CD14-positive monocyte (primary cell): ENCODE measurements around the gene TOX3. TPM values are rescaled to one million over a fixed set of nuclear protein-coding genes. Genes with fewer than 3 reads are reported as not detected.

Experiments
- DNase-seq, 3 donors: peaks; one replicate each; pipeline ENCODE4 v3.0.0-alpha.2; 2011 to 2022
- H2AFZ ChIP-seq: 2 replicates; pipeline ENCODE4 v1.6.0; 2012; ENCODE audit warnings: mild to moderate bottlenecking, low read depth, low read length, inconsistent platforms; ENCODE audit not compliant: insufficient read depth, poor library complexity, severe bottlenecking
- H3K27ac ChIP-seq, 2 donors: 1 replicate in 1 of 2; 2 replicates in 1 of 2; pipeline ENCODE4 v1.5.1; 2012 to 2013; ENCODE audit warnings: low read length in 2 of 2, control low read depth in 1 of 2, inconsistent platforms in 1 of 2, low read depth in 1 of 2, mild to moderate bottlenecking in 1 of 2
- H3K27me3 ChIP-seq, 2 donors: one replicate each; pipeline versions ENCODE4 v1.6.0 to v1.6.1; 2011 to 2013; ENCODE audit warnings: low read length in 2 of 2; ENCODE audit not compliant: control insufficient read depth in 2 of 2, insufficient read depth in 2 of 2
- H3K36me3 ChIP-seq, 2 donors: replicated peaks in 1 of 2; 1 replicate in 1 of 2; 2 replicates in 1 of 2; pipeline versions ENCODE4 v1.5.1 to v1.6.1; 2012 to 2013; ENCODE audit warnings: low read length in 2 of 2, control low read depth in 1 of 2, inconsistent platforms in 1 of 2, mild to moderate bottlenecking in 1 of 2; ENCODE audit not compliant: insufficient read depth in 2 of 2, control insufficient read depth in 1 of 2
- H3K4me1 ChIP-seq, 2 donors: 1 replicate in 1 of 2; 2 replicates in 1 of 2; pipeline versions ENCODE4 v1.5.1 to v1.6.1; 2012 to 2013; ENCODE audit warnings: low read length in 2 of 2, control low read depth in 1 of 2, inconsistent platforms in 1 of 2, mild to moderate bottlenecking in 1 of 2, moderate library complexity in 1 of 2; ENCODE audit not compliant: insufficient read depth in 2 of 2, control insufficient read depth in 1 of 2
- H3K4me2 ChIP-seq: replicated peaks from 2 replicates; pipeline ENCODE3; 2012; ENCODE audit warnings: low read length, moderate library complexity, mild to moderate bottlenecking; ENCODE audit not compliant: poor library complexity, severe bottlenecking; ENCODE audit errors: extremely low read depth
- H3K4me3 ChIP-seq, 3 experiments: fragments of 200-600 bp in 1 of 3; sonication (generic) in 1 of 3; replicated peaks in 1 of 3; 1 replicate in 2 of 3; 2 replicates in 1 of 3; pipeline ENCODE4 v1.5.1; 2011 to 2013; ENCODE audit warnings: low read length in 3 of 3, mild to moderate bottlenecking in 3 of 3, control low read depth in 2 of 3, low read depth in 2 of 3, inconsistent platforms in 1 of 3, moderate library complexity in 1 of 3
- H3K79me2 ChIP-seq: 2 replicates; pipeline ENCODE4 v1.6.0; 2012; ENCODE audit warnings: mild to moderate bottlenecking, control low read depth, inconsistent platforms, low read length, moderate library complexity; ENCODE audit not compliant: insufficient read depth
- H3K9ac ChIP-seq: 2 replicates; pipeline ENCODE4 v1.6.0; 2017; ENCODE audit warnings: low read length, mild to moderate bottlenecking; ENCODE audit not compliant: insufficient read depth, poor library complexity, severe bottlenecking
- H3K9me3 ChIP-seq, 2 donors: replicated peaks in 1 of 2; 1 replicate in 1 of 2; 2 replicates in 1 of 2; pipeline versions ENCODE4 v1.5.1 to v1.6.1; 2012 to 2013; ENCODE audit warnings: low read length in 2 of 2, control low read depth in 1 of 2; ENCODE audit not compliant: control insufficient read depth in 1 of 2, insufficient read depth in 1 of 2
- H4K20me1 ChIP-seq: 2 replicates; pipeline ENCODE4 v1.6.0; 2012; ENCODE audit warnings: mild to moderate bottlenecking, low read length, control low read depth, moderate library complexity; ENCODE audit not compliant: insufficient read depth
- H3K27ac Mint-ChIP-seq, 7 donors: one replicate each; pipeline ENCODE4 v1.8.0; 2020; ENCODE audit warnings: mild to moderate bottlenecking in 7 of 7, mixed read lengths in 7 of 7, moderate library complexity in 6 of 7, inconsistent platforms in 2 of 7
- H3K27me3 Mint-ChIP-seq, 3 donors: one replicate each; pipeline ENCODE4 v1.8.0; 2021 to 2022; ENCODE audit warnings: low read depth in 3 of 3, mild to moderate bottlenecking in 3 of 3, mixed read lengths in 3 of 3, moderate library complexity in 3 of 3, inconsistent platforms in 1 of 3
- H3K36me3 Mint-ChIP-seq, 2 donors: one replicate each; pipeline ENCODE4 v1.8.0; 2020; ENCODE audit warnings: mixed read lengths in 2 of 2, inconsistent platforms in 1 of 2, mild to moderate bottlenecking in 1 of 2
- H3K4me1 Mint-ChIP-seq: one replicate; pipeline ENCODE4 v1.8.0; 2020; ENCODE audit warnings: mild to moderate bottlenecking, mixed read lengths
- H3K4me3 Mint-ChIP-seq, 2 donors: one replicate each; pipeline ENCODE4 v1.8.0; 2020; ENCODE audit warnings: mild to moderate bottlenecking in 2 of 2, mixed read lengths in 2 of 2, moderate library complexity in 1 of 2
- H3K9me3 Mint-ChIP-seq, 7 donors: one replicate each; pipeline ENCODE4 v1.8.0; 2020 to 2022; ENCODE audit warnings: mixed read lengths in 7 of 7, mild to moderate bottlenecking in 6 of 7, moderate library complexity in 6 of 7, inconsistent platforms in 2 of 7
- WGBS: methylation state at CpG from one replicate; pipeline ENCODE4 v1.1.5; 2013; ENCODE audit warnings: missing lambda C conversion rate; ENCODE audit not compliant: insufficient coverage; 5-methylcytosine and 5-hydroxymethylcytosine counted together
- intact Hi-C, 2 donors: fragments of 100-400 bp; cut with micrococcal nuclease; formaldehyde crosslinking; loops; one replicate each; pipeline versions ENCODE4 v1.15.0 to v1.15.1; 2023
- polyA plus RNA-seq, 3 donors: library from polyadenylated mRNA; depleted of rRNA in 1 of 3; unstranded in 2 of 3; stranded (reverse) in 1 of 3; fragments of 300-500 nt in 2 of 3; fragments of >200 nt in 1 of 3; fragmentation: Illumina TruSeq in 2 of 3; gene quantifications; 1 replicate in 2 of 3; 2 replicates in 1 of 3; pipeline ENCODE4 v1.2.3, GENCODE V29; 2012 to 2021
- TF ChIP-seq, protein P1 (sequence below): fragments of 200-600 bp; IDR thresholded peaks from one replicate; pipeline ENCODE4 v1.8.0; 2022; ENCODE audit warnings: antibody characterized with exemption, mild to moderate bottlenecking

TOX3 gene
- polyA plus RNA-seq, 3 donors, result not detected

DNA sequence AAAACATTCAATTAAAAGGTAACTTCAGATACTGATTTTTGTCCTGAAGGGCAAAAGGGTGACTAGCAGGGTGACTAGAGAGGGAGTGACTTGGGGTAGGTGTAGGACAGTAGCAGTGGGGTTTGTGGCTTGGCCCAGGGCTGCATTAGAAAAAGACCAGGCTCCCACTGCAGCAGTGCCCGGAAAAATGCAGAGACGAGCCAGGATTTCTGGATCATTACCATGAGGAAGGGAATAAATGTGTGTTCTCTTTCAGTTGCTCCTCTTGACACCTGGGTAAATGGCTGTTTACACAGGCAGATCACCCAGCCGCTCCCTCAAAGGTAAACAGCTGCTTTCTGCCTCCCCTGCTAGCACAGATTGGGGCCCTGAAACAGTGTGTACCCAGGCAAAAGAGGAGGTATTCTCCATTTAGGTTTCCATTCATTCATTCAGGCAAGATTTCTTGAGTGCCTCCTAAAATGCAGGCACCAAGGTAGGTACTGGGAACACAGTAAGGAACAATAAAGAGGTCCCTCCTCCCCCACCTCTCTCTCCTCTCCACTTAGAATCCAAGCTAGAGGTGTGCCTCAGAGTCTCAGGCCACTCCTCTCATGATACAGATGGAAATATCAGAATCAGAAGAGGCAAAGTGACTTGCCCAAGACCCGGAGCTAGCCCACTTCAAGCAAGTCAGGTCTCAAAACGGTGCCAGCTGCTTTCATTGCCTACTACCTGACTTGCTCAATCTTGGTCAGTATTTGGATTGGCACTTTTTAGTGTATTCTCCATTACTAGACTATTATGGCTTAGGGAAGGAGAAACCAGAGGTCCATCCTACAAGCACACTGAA is 15.2 kb upstream of the TOX3 start:
- Mint-ChIP-seq H3K9me3 (peaks cover 0 to 7% (median 0%) of the 10 kb centered on the region in 7 donors), H3K4me1 (no peaks in the 10 kb centered on the region), H3K27ac (no peak overlapping the region), H3K27me3 (peaks cover 0 to 2% (median 2%) of the 10 kb centered on the region in 3 donors), H3K4me3 (no peak overlapping the region), H3K36me3 (no peaks in the 10 kb centered on the region)
- no peak overlapping the region for H3K9ac ChIP-seq
- no peak overlapping the region for H3K4me3 ChIP-seq
- no peak overlapping the region for H2AFZ ChIP-seq
- no peaks in the 10 kb centered on the region for H3K79me2 ChIP-seq
- TF ChIP-seq, protein P1, sequence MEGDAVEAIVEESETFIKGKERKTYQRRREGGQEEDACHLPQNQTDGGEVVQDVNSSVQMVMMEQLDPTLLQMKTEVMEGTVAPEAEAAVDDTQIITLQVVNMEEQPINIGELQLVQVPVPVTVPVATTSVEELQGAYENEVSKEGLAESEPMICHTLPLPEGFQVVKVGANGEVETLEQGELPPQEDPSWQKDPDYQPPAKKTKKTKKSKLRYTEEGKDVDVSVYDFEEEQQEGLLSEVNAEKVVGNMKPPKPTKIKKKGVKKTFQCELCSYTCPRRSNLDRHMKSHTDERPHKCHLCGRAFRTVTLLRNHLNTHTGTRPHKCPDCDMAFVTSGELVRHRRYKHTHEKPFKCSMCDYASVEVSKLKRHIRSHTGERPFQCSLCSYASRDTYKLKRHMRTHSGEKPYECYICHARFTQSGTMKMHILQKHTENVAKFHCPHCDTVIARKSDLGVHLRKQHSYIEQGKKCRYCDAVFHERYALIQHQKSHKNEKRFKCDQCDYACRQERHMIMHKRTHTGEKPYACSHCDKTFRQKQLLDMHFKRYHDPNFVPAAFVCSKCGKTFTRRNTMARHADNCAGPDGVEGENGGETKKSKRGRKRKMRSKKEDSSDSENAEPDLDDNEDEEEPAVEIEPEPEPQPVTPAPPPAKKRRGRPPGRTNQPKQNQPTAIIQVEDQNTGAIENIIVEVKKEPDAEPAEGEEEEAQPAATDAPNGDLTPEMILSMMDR, result no peak
- intact Hi-C loops, result no loop called here
- H3K36me3 ChIP-seq, result no peaks in the 10 kb centered on the region
- no peak for DNase-seq
- H3K27ac ChIP-seq, result no peak overlapping the region
- H3K4me2 ChIP-seq, result no peak overlapping the region
- H3K27me3 ChIP-seq, result no peaks in the 10 kb centered on the region
- H3K9me3 ChIP-seq, result no peaks in the 10 kb centered on the region
- 56% methylated on average over 4 of the region's 5 CpGs for WGBS
- H3K4me1 ChIP-seq, result no peaks in the 10 kb centered on the region
- H4K20me1 ChIP-seq, result no peaks in the 10 kb centered on the region

GRCh38 chr16:52558448-52558847 is 11.5 kb upstream of the TOX3 start:
- no peaks in the 10 kb centered on the region for H3K27me3 ChIP-seq
- H3K4me1 ChIP-seq, result no peaks in the 10 kb centered on the region
- intact Hi-C loops, result no loop called here
- no peaks in the 10 kb centered on the region for H3K9me3 ChIP-seq
- H2AFZ ChIP-seq, result no peak overlapping the region
- Mint-ChIP-seq H3K9me3 (peaks cover 0 to 3% (median 0%) of the 10 kb centered on the region in 7 donors), H3K36me3 (no peaks in the 10 kb centered on the region), H3K27me3 (peaks cover 2 to 5% (median 2%) of the 10 kb centered on the region in 3 donors), H3K4me1 (no peaks in the 10 kb centered on the region), H3K4me3 (no peak overlapping the region), H3K27ac (no peak overlapping the region)
- H3K27ac ChIP-seq, result no peak overlapping the region
- no peaks in the 10 kb centered on the region for H4K20me1 ChIP-seq
- DNase-seq, result no peak
- H3K4me2 ChIP-seq, result no peak overlapping the region
- no peaks in the 10 kb centered on the region for H3K79me2 ChIP-seq
- no peaks in the 10 kb centered on the region for H3K36me3 ChIP-seq
- TF ChIP-seq, protein P1, result no peak
- H3K9ac ChIP-seq, result no peak overlapping the region
- no peak overlapping the region for H3K4me3 ChIP-seq
- WGBS, result 90% methylated on average over 2 of the region's 2 CpGs
